M059J (cell line): ENCODE results near the gene C3orf18. TPM values are rescaled to one million over a fixed set of nuclear protein-coding genes. Genes with fewer than 3 reads are reported as not detected.
A peak's percentile ranks its signal among the peaks of the same experiment; 100 is the strongest.

ENCODE experiments used
- DNase-seq: peaks from one replicate; pipeline ENCODE4 v3.0.0-alpha.2; 2012; ENCODE audit warnings: low read depth
- total RNA-seq: library from RNA; depleted of rRNA; stranded (reverse); fragments of >200 nt; shearing (Covaris generic); gene quantifications from 2 replicates; pipeline ENCODE4 v1.2.3, GENCODE V29; 2014; rRNA removed

C3orf18 gene
- 0.05 and 2.7 TPM in 2 replicates for total RNA-seq

DNA sequence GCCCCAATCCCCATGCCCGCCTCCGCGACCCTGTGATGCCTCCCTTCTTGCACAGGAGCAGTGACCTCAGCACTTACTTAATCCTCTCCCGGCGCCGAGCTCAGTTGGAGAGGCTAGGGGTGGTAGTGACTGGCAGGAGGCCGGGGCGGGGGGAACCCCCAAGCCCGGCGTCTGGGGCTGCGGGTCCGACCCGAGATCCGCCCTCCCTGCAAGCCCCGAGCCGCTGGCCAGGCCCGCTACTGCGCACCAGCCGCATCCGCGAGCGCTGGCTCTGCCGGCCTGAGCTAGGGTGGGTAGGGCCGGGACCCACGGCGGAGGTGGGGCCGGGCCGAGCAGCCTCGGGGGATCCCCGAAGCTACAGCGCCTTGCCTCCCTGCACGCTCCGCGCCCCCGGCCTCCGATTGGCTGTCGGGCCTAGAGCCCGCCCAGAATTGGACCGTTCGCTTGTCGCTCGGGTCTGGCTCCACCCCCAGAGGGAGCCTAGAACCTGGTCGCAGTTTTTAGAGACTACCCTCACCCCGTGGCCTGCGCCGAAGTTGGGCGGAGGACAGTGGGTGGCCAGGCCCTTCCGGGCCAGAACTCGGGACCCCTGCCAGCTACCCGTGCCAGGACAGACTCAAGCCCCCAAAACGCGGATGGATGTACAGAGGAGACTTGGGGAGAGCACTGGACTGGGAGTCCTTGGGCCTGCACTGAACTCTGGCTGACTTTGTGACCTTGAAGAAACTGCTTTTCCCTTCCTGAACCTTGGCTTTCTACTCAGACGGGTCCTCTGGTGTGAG is at the start of gene C3orf18:
C3orf18 (minus strand) TSS at position 362 of the 782 bp plus-strand sequence. CDS start 2,048 bp downstream, outside the sequence.
- no peak for DNase-seq

DNA sequence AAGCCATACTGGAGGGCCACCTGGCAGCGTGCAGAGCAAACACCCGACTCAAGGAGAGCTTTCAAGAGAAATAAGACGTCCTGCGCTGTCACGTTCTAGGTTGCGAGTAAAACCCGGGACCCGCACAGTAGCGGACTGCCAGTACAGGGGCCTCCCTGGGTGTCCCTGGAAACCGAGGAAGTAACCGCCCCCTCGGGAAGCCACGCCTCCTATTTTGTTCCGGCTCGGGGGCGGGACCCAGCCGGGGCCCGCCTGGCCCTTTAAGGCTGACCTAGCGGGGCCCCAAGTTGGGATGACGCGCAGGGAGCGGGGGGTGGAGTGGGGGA is 49.2 kb upstream of the C3orf18 start:
- peak; percentile 85 for DNase-seq

DNA sequence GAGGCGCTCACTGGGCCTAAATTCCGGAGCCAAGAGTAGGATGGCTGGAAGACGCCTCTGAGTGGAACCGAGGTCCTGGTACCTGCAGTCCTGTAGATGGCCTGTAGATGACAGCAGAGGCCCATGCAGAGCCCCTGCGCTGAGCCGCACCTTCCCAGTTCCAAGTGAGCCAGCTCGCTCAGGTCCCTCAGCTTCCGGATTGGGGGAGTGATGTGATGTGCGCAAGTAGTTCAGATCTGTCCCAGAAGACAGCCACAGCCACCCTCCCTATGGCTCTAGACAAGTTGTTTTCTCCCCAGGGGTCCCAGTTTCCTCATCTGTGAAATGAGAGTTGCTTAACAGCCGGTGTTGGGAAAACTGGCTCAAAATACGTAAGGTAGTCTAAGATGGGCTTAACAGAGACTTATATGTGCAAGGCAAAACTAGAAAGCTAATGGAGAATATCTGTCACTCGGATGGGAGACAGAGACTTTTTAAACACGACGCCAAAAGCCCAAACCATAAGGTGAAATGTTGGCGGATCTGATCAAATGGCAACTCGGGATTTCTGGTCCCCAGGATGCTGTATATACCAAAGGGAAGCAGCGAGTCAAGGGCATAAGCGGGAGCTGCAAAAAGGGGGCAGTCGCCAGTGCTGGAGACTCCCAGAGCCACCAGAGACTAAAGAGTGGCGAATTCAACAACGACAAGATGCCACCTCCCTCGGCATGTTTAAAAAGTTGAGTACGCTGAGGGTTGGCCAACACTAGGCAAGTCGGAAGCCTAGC is 48.6 kb upstream of the C3orf18 start:
- peak; percentile 74 for DNase-seq

DNA sequence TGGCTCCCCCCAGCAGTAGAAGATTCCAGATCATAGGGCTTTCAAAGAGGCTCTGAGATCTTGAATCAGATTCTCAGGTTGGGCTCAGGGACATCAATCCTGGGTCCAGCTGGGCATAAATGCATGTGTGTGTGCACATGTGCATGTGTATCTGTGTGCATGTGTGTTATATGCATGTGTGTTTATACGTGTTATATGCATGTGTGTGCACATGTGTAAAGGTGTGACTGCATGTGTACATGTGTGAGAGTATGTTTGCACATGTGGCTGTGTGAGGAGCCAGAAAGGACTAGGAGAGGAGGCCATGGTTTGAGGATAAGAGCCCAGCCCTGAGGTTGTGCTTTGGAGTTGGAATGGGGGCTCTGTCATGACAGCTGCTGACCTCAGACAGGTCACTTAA is 47.6 kb upstream of the C3orf18 start:
- DNase-seq: no peak

DNA sequence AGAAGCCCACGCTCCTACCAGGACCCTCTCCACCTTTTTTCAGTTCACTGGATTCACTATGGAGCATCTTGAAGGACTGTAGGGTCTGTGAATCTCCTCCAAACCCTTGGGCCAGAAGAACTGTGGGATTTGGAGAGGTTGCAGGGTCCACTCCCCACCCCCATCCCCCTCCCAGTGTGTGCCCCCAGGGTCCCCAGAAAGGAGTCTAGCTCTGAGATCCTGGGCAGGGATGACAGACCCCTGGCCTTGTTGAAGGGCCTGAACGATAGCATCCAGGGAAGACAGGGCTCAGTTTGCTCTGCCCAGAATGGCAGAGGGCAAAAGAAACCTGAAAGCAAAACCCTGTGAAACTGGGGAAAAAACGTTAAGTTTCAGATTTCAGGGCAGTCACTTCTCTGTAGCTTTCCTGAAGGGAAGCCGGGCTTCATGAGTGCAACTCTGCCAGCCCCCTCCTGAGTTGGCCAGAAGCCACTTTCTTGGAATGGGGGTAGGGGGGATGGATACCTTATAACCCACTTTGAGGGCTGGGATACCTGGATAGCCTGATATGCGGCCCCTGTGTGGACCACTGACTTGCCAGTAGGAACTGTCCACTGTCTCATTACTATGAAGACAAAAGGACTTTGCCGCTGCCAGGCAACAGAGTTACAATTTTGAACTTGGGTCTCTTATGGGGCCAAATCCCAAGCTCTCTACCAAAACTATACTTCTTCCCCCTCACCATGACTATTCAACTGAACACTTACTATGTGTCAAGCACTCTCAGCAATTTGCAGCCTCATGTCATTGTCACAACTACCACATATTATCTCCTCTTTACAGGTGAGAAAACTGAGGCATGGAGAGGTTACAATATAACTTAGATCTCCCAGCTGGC is 45.7 kb upstream of the C3orf18 start:
- DNase-seq: no peak

DNA sequence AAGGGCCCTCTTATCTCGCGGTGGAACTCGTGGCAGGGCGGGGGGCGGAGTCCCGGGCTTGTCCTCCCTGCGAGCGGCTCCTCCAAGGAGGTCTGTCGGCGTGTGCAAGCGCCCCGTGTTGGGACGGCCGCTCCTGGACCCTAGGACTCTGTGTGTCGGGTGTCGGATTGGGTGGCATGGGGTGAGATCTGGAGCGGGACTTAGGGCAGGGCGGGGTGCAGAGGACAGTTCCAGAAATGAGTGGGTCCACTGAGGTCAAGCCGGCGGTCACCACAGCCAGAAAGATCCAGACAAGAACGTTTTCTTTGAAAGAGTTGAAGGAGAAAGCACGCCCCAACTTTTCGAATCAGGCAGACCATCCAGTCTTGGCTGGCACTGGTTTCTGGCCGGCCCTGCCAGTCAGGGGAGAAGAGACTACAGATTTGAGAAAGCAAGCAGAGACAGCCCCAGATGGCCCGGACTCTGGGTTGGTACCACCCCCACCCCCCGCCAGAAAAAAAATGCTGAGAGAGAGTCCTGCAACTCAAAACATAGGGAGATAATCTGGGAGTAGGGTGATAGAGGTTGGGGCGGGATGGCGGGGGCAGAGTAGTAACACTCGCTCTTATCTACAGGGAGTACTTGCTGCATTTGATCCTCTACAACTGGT is 44.8 kb upstream of the C3orf18 start:
- no peak for DNase-seq

DNA sequence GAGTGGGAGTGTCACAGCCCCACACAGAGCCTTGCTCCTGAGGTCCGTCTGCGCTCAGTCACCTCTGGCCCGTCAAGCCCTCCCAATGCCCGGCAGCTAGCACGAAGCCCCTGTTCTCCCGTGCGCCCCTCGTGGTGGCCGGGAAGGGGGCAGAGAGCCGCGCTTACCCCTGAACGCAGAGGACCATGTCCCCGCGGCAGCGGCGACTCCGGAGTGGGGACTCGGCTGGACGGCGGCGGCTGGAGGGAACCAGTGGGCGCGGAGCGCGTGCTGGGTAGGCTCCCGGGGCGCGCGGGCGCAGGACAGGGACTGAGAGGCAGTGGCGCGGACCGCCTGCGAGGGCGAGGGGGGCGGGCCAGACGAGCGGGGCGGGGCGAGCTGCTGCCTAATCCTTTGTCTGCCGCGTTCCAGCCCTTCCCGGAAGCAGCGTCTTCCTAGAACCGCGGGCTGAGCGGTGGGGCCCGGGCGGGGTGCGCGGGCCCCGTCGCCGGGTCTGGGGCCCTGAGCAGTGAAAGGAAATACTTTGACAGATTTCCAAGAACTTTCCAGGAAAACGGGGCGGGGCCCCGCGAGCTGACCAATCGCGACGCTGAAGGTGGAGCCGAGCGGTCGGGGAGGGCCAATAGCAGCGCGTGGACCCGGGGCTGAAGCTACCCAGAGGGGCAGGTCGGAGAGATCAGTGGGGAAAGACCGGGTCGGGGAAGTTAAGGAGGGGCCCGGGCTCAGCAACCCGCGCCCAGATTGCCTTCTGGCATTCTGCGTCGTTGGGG is 44.1 kb upstream of the C3orf18 start, which contains the start of gene CISH:
CISH (minus strand) TSS at position 311 of the 770 bp plus-strand sequence; CDS start at position 187, 124 bp downstream.
- peak; percentile 88 for DNase-seq

DNA sequence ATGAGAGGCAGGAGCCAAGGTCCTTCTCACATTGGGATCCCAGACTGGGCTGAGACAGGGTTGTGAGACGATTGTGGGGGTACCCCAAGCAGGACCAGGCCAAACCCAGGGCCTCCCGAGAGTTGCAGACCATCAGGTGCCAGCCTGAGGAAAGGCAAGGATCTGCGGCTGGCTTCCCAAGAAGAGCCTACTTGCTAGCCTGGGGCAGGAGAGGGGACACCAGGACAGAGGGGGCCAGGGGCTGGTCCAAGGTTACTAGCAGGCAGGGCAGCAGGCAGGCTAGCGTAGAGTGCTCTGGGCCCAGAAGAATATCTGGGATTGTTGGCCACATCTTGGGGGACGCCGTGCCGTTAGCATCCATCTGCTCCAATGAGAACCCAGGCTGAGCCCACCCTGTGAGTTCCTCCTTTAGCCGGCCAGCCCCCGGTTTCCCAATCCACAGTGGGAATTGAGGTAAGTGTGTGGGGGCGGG is 43.5 kb upstream of the C3orf18 start:
- DNase-seq: no peak

DNA sequence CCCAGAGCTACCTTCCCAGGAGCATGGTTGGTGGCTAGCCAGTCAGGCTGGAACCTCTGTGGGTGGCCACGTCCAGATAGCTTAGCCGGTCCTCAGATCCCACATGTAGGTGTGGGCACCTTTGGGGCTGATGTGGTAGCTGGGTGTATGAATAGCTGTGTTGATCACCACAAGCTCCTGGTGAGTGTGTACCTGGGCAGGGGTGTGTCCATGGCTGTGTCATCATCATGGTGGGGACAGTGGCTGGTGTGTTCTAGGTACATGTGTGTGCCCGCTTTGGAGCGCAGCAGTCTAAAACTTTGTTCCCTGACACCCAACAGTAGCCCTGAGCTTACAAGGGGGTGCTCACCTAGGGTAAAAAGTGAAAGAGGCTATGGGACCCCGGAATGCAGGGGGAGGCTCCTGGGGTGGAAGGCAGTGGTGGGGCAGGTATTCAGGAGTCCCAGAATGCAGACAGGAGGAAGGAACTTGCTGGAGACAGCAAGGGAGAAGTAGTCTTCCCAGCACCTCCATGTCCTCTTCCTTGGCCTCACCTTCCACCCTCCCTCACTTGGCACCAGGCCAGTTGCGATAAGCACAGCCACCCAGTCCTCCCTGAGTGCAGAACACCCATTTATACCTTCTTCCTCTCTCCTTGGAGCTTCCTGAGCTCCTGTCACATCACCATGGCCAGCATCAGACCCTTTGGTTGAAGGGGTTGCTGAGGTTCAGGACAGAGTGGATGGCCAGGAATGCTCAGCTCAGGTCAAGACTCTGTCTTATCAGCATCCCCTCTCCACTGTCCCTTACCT is 42.8 kb upstream of the C3orf18 start:
- no peak for DNase-seq

DNA sequence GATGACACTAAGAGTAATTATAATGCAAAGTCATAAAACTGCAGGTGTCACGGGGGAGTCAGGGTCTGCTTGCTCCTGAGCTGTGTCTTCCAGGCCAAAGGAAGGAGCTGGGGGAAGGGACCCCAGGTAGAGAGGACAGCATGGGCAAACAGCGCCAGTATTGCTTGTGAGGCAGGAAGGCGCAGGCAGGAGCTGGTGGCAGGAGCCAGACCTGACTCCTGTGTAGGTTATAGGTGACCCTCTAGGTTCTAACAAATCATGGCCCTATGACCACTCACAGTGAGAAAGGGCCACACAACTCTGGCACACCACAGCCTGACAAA is 42.2 kb upstream of the C3orf18 start:
- DNase-seq: no peak

DNA sequence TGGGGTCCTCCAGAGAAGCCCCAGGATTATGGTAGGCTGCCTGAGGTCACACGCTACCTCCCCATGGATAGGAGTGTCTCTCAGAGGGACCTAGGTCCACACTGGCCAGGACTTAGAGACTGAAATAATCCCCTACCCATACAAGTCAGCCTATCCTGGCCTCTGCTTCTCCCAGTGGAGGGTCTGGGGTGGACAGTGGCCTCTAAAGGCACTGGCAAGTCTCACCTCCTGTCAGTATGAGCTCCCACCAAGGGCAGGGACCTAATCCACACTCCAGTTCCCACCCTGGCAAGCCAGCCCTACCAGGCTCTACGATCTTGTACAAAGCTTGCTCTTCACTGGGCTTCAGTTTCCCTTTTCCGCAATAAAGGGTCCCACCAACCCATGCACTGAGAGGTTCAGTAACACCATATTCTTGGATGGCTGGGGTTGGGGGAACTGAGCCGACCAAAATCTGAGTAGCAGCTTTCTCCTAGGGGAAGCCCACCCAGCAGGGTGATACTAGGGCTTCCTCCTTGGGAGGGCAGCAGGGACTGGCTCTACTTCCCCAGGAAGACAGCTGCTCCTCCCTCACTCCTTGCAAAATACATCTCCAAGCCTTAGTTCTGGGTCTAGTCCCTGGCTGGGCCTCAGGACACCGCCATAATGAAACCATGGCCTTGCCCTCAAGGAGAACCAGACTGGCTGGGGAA is 41.7 kb upstream of the C3orf18 start:
- DNase-seq: no peak

DNA sequence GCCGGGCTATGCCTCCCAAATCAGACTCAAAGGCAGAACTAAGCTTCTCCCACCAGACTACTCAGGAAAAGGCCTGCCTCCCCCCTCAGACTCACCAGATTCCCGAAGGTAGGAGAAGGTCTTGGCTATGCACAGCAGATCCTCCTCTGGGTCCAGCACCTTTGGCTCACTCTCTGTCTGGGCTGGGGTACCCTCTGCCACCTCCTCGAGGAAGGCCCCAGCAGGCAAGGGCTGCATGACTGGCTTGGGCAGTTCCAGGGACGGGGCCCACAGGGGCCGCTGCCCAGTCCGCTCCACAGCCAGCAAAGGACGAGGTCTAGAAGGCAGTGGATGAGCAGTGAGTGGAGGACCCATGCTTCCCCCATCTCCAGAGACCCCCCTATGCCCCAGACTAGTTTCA is 40.7 kb upstream of the C3orf18 start:
- no peak for DNase-seq

DNA sequence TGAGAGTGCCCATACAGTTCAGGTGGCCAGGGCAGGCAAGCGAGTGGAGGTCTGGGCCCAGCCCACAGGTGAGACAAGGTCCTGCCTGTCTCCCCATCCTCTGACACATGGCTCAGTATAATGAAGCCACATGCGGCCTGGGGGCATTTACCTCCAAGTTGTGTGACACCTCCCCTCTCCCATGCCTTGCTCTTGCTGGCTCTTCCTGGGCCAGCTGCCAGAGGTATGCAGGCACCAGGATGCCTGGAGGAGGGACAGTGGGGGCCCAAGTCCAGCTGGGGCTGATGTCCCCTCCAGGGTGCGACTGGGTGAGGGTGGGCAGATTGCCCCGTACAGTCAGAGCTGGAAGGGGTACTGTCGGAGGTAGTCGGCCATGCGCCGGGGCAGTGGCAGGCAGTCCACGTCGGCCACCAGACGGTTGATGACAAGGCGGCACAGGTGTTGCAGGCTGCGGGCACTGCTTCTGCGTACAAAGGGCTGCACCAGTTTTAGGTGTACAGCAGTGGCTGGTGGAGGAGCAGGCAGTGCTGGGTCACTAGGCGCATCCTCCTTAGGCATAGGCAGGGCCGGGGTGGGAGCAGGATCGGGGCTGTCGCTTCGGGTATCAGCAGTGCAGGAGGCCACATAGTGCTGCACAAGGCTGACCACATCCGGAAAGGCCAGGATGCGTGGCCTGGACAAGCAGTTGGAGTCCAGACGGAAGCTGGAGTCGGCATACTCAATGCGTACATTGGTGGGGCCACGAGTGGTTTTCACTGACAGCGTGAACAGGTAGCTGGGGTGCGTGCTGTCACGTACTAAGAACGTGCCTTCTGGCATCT is 39.9 kb upstream of the C3orf18 start:
- peak; percentile 28 for DNase-seq

DNA sequence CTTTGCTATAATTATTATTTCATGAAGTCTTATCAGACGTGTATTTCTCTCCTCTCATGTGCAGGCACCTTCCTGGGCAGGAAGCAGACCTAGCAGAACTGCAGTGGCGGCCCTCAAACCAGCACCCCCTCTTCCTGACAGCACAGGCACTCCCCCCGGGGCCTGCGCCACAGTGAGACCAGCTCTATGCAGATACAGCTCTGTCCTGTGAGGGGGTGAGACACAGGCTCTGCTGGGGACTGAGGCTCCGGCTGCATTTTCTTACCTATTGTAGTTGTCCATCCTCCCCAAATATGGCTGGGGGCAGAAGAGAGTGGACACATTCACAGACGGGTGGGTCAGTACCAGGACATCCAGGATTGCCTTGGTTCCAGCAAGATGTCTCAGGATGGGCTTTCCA is 39.0 kb upstream of the C3orf18 start:
- DNase-seq: no peak

DNA sequence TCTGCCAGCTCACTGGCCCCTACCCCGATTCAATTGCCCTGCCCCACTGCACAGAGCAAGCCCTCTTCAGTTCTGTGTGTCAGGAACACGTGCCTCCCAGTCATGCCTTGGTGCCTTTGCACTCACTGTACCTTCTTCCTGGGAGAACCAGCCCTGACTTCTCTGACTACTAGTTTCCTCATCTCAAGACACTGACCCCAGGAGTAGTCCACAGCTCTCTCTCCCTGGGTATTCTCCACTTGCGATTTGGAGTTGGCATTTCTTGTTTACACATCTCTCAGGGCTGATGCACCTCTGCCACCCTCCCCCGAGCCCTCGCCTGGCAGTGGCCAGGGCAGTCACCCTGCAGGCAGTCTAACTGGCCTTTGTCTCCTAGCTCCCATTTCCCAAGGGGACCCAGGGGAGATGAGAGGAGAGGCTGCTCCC is 38.4 kb upstream of the C3orf18 start:
- DNase-seq: no peak

DNA sequence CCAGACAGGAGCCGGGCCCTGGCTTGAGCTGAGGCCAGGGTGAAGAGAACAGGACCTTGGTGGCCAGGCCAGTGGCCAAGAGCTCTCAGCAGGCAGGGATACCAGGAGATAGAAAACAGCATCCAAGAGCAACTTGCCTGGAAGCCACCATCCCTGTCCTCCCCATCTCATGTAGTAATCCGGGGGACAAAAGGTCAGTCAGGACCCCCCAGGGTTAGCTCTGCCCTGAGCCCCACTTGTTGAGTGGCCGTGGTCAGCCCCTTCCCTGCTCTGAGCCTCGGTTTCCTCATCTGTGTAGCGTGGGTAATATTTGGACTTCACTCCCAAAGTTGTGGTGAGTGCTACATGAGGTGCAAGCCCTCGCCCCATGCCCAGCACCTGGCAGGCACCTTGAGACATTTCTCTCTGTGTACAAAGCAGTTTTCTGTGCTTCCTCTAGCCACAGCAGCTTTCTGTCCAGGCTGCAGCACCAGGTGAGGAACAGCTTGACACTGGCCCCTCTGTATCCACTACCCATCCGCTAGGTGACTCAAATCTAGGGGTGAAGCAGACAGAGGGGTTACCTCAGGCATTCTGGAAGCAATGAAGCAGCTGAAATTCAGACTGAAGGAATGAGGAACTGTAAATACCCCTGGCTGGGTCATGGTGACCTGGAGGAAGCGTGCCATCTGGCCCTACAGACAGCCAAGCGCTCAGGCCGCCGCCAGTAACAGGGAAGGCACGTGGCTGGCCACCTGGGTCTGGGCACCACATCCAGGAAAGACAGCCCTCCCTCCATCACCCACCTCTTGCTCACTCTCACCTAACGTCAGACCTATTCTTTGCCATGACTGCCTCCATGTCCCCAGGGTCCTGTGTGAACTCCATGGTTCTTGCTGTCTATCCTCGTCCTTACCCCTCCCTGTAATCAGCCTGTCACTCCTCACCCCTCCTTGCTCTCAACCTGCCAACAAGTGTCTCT is 37.4 kb upstream of the C3orf18 start:
- DNase-seq: no peak

DNA sequence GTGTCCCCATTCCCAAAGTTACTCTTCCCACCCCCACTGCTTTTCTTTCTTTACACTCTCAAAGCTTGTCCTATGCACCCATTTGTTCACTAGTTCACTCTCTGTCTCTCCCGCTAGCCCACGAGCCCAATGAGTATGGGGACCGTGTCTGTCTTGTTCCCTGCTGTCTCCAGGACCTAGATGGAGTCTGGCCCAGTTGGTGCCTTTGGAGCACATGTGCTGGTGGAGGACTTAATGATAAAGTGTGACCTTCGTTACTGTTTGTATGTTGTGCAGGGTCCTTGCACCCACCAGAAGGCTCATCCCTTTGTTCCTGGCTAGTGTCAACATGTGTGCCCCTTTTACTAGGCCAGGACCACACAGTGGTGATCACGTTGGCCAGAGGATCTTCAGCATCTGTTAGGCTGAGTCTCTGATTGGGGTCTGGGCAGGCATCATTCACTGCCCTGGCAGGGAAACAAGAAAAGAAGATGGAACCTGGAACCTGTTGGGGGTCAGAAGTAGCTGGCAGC is 36.6 kb upstream of the C3orf18 start:
- DNase-seq: no peak
